ENCODE results near the gene DLG4.

DLG4 gene

DNA sequence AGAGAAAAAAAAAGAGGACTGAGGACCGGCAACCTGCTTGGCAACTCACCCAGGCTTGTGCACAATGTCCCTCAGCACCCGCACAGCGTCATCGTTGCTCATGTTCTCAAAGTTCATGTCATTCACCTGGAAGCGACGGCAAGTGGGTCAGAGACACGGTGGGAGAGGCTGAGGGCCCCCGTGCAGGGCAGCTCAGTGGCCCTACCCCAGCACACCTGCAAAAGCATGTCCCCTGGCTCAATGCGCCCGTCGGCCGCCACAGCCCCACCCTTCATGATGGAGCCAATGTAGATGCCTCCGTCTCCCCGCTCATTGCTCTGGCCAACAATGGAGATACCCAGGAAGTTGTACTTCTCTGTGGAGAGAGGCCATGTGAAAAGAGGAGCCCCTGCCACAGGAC is 9.3 kb upstream of the DLG4 start:
- H3K9me3 Mint-ChIP-seq: no peaks in the 10 kb centered on the region
- H3K4me1 Mint-ChIP-seq (ENCODE audit: low read depth): peaks cover 37% of the 10 kb centered on the region
- DNase-seq: no peak
- no peaks in the 10 kb centered on the region for H3K27me3 Mint-ChIP-seq
- peak overlapping the region; percentile 52 for H3K27ac Mint-ChIP-seq
- H3K36me3 Mint-ChIP-seq (ENCODE audit: low read depth): peaks cover 90% of the 10 kb centered on the region
- H3K4me3 Mint-ChIP-seq: no peak overlapping the region

DNA sequence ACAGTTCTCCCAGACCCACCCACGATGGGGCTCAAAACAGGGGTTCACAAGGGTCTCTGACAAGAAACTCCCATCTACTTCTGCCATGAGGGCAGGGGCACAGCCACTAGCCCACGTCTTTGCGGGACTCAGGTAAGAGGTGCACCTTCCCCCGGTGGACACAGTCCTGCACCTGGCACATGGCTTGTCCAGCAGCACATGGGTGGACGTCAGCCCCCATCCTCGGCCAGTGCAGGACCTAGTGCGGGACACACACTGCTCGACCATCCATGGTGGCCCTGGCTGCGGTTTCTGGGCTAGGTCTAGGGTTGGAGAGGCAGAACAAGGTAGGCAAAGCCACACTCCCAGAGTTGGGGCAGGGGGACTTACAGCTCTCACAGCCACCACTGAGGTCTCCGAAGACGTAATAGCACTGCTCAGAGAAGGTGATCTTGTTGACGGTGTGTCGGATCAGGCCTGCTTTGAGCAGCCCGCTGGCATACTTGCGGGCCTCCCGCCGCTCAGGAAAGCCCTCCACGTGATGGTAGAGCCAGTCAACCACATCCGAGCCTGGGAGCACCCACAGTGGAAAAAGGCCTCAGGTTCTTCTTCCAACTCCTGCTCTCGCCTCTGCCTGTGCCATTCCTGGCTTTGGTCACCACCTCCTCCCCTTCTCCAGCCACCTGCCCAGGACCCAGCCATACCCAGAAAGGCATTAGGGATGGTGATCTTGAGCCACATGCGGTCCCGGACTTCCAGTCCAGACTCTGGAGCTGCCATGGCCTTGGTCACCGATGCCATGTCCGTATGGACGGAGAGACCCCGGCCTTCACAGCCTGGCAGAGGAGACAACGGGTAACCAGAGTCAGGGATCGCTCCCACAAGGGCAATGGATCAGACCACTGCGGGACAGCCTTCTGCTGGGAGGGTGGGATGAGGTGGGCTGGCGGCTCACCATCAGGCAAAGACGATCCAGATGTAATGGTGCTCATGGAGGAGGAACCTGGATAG is 7.4 kb upstream of the DLG4 start:
- Mint-ChIP-seq H3K4me1 (ENCODE audit: low read depth) (peaks cover 27% of the 10 kb centered on the region), H3K4me3 (no peak overlapping the region), H3K9me3 (no peaks in the 10 kb centered on the region), H3K36me3 (ENCODE audit: low read depth) (peaks cover 93% of the 10 kb centered on the region), H3K27ac (peak overlapping the region; percentile 69), H3K27me3 (no peaks in the 10 kb centered on the region)
- DNase-seq: no peak

DNA sequence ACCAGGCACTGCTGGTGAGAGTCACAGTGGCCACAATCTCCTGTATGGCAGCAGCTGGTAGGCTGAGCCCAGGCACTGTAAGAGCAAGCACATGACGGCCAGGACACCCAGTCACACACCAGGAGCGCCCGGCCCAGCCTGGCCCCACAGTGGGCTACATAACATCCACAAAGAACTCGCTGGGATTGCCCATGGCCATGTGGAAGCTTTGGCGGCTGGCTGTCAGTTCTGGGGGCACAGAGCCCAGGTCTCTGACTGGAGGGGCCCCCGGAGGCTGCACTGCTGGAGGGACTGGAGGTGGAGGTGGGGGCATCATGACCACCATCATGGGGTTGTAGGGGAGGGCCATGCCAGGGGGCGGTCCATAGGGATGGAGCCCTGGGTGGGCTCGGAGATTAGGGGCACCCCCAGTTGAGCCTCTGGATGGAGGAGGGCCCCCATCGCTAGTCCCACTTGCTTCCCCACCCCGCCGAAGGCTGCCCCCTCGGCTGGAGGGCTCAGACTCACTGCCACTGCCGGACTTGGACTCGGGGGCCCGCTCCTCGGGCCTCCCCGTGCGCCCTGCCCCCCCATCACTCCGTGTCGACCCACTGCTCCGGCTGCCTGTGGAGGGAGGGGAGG is 6.2 kb upstream of the DLG4 start:
- H3K4me1 Mint-ChIP-seq (ENCODE audit: low read depth): peaks cover 28% of the 10 kb centered on the region
- no peaks in the 10 kb centered on the region for H3K9me3 Mint-ChIP-seq
- no peak overlapping the region for H3K27ac Mint-ChIP-seq
- DNase-seq: no peak
- H3K36me3 Mint-ChIP-seq (ENCODE audit: low read depth): peaks cover 97% of the 10 kb centered on the region
- H3K4me3 Mint-ChIP-seq: no peak overlapping the region
- H3K27me3 Mint-ChIP-seq: no peaks in the 10 kb centered on the region

- DNase-seq: no peak
- Mint-ChIP-seq H3K27me3 (no peaks in the 10 kb centered on the region), H3K36me3 (ENCODE audit: low read depth) (peaks cover 95% of the 10 kb centered on the region), H3K4me1 (ENCODE audit: low read depth) (peaks cover 33% of the 10 kb centered on the region), H3K9me3 (no peaks in the 10 kb centered on the region), H3K4me3 (no peak overlapping the region), H3K27ac (no peak overlapping the region)
These were observed 5.0 kb upstream of the DLG4 start for GRCh38 chr17:7224661-7225111.

- H3K36me3 Mint-ChIP-seq (ENCODE audit: low read depth): peaks cover 89% of the 10 kb centered on the region
- H3K9me3 Mint-ChIP-seq: no peaks in the 10 kb centered on the region
- no peak for DNase-seq
- no peaks in the 10 kb centered on the region for H3K27me3 Mint-ChIP-seq
- H3K4me3 Mint-ChIP-seq: no peak overlapping the region
- peak overlapping the region; percentile 2 for H3K27ac Mint-ChIP-seq
- H3K4me1 Mint-ChIP-seq (ENCODE audit: low read depth): peaks cover 36% of the 10 kb centered on the region
These were observed 4.5 kb upstream of the DLG4 start for GRCh38 chr17:7224110-7224509.

DNA sequence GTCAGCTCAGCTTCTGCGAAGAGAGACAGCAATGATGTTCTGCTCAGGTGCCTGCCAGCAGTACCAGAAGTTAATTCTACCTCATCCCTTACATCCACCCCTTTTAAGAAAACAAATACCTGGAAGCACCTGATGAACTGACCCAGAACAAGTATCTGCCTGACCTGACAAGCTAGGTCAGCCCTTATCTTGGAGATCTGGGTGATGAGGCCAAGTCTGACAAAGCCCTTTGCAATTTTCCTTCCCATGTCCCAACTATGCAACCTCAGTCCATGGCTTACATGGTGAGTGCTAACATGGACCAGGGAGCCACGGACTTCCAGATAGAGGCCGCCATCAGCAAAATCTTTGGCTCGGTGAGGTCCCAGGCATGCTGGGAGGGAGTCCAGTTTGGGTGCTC is 3.7 kb upstream of the DLG4 start:
- no peak for DNase-seq
- Mint-ChIP-seq H3K27me3 (no peaks in the 10 kb centered on the region), H3K27ac (peak overlapping the region; percentile 2), H3K4me1 (ENCODE audit: low read depth) (peaks cover 37% of the 10 kb centered on the region), H3K9me3 (no peaks in the 10 kb centered on the region), H3K36me3 (ENCODE audit: low read depth) (peaks cover 82% of the 10 kb centered on the region), H3K4me3 (no peak overlapping the region)

DNA sequence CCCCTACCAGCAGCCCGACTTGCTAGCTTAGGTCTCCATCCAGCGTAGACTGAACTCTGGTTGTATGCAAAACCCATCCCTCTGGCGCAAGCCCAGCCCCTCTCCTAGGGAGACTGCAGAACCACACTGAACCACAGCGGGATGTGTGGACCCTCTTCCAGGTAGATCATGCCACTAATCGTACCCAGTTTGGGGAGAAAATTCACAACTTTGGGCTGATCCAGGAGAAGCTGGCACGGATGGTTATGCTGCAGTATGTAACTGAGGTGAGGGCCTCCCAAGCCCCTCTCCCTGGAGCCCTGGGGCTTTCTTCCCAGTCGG is 3.3 kb upstream of the DLG4 start:
- peaks cover 37% of the 10 kb centered on the region for H3K4me1 Mint-ChIP-seq (ENCODE audit: low read depth)
- peaks cover 77% of the 10 kb centered on the region for H3K36me3 Mint-ChIP-seq (ENCODE audit: low read depth)
- H3K27me3 Mint-ChIP-seq: no peaks in the 10 kb centered on the region
- H3K9me3 Mint-ChIP-seq: no peaks in the 10 kb centered on the region
- no peak overlapping the region for H3K4me3 Mint-ChIP-seq
- DNase-seq: no peak
- H3K27ac Mint-ChIP-seq: no peak overlapping the region

GRCh38 chr17:7222093-7222971 is 2.7 kb upstream of the DLG4 start:
- Mint-ChIP-seq H3K27ac (peak overlapping the region; percentile 24), H3K4me1 (ENCODE audit: low read depth) (peaks cover 40% of the 10 kb centered on the region), H3K36me3 (ENCODE audit: low read depth) (peaks cover 71% of the 10 kb centered on the region), H3K27me3 (no peaks in the 10 kb centered on the region), H3K4me3 (no peak overlapping the region), H3K9me3 (no peaks in the 10 kb centered on the region)
- DNase-seq: no peak

DNA sequence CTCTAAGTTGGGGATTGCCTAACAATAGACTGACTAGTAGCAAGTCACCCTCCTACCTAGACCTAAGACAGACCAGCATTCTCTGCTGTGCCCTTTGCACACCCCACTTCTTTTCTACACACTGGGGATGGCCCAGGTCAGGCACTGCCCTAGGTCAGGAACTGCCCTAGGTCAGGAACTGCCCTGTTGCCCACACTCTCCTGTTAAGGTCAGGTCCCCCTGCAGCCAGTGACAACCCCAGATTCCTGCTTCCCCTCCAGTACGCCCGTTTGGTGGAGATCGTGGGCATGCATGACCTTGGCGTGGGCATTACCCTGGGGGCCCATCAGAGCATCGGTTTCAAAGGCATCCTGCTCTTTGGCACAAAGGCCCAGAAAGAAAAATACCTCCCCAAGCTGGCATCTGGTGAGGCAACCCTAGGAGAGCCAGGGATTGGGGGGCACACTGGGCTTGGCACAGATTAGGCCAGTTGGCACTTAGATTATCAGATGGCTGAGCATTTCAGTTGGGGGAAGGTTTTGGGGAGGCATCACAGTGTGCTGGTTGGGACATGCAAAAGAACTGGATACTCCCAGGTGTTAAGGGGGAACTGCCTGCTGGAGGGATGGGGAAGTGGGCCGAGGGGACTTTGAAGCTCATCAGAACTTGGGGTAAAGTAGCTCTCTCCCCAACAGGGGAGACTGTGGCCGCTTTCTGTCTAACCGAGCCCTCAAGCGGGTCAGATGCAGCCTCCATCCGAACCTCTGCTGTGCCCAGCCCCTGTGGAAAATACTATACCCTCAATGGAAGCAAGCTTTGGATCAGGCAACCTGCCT is 1.8 kb upstream of the DLG4 start:
- Mint-ChIP-seq H3K36me3 (ENCODE audit: low read depth) (peaks cover 63% of the 10 kb centered on the region), H3K27me3 (no peaks in the 10 kb centered on the region), H3K4me1 (ENCODE audit: low read depth) (peaks cover 44% of the 10 kb centered on the region), H3K27ac (peak overlapping the region; percentile 96), H3K9me3 (no peaks in the 10 kb centered on the region), H3K4me3 (peak overlapping the region; percentile 96)
- DNase-seq: no peak

DNA sequence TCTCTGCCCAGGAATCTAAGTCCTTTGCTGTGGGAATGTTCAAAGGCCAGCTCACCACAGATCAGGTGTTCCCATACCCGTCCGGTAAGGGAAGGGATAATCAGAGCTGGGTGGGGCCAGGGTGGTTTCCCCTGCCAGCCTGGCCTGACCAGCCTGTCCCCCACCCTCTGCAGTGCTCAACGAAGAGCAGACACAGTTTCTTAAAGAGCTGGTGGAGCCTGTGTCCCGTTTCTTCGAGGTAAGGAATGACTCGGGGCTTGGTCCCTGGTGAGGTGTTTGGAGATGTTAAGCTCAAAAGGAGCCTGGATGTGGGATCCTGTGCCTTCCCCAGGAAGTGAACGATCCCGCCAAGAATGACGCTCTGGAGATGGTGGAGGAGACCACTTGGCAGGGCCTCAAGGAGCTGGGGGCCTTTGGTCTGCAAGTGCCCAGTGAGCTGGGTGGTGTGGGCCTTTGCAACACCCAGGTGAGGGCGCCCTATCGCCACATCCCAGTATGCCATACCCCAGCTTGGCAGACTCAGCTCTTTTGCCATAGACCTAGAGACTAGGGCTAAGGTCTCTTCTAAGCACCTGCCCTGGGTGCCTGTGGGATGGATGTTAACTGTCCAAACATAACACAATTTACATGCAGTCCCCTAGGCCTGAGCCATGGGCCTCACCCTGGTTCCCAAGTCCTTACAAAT is 1.1 kb upstream of the DLG4 start:
- Mint-ChIP-seq H3K27me3 (no peaks in the 10 kb centered on the region), H3K4me3 (peak overlapping the region; percentile 96), H3K4me1 (ENCODE audit: low read depth) (peaks cover 51% of the 10 kb centered on the region), H3K9me3 (no peaks in the 10 kb centered on the region), H3K27ac (peak overlapping the region; percentile 96), H3K36me3 (ENCODE audit: low read depth) (peaks cover 57% of the 10 kb centered on the region)
- DNase-seq: peak; percentile 74

DNA sequence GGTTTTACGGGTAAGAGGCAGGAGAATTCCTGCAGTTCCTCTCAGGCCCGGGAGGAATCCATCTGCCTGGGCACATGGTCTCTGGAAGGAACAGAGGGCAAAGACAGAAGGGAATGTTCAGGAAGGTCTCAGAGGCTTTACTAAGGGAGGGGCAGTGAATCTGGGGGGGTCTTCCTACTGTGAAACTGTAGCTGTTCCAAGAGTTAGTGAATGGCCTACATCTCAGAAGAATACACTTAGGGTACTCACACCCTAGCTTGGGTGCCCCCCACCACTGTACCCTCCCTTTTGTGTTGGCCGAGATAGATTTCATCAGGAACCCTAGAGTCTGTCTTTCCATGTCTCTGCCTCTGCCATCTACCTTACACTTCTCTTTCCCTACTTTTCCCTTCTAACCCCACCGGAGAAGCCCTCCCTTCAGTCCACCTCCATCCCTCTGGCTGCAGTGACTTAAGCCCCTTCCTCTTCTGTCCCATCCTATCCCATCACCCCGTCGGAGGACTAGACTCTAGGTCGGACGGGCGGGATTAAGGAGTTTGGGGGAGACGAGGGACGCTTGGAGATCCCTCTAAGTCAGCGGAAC is 316 bp downstream of the DLG4 start:
- no peaks in the 10 kb centered on the region for H3K27me3 Mint-ChIP-seq
- DNase-seq: no peak
- peaks cover 44% of the 10 kb centered on the region for H3K36me3 Mint-ChIP-seq (ENCODE audit: low read depth)
- H3K4me3 Mint-ChIP-seq: peak overlapping the region; percentile 96
- no peaks in the 10 kb centered on the region for H3K9me3 Mint-ChIP-seq
- H3K27ac Mint-ChIP-seq: peak overlapping the region; percentile 96
- H3K4me1 Mint-ChIP-seq (ENCODE audit: low read depth): peaks cover 65% of the 10 kb centered on the region

GRCh38 chr17:7218758-7219157 is 878 bp downstream of the DLG4 start:
- H3K4me1 Mint-ChIP-seq (ENCODE audit: low read depth): peaks cover 70% of the 10 kb centered on the region
- no peak for DNase-seq
- no peaks in the 10 kb centered on the region for H3K9me3 Mint-ChIP-seq
- peak overlapping the region; percentile 96 for H3K4me3 Mint-ChIP-seq
- H3K27me3 Mint-ChIP-seq: no peaks in the 10 kb centered on the region
- H3K27ac Mint-ChIP-seq: peak overlapping the region; percentile 96
- peaks cover 38% of the 10 kb centered on the region for H3K36me3 Mint-ChIP-seq (ENCODE audit: low read depth)

DNA sequence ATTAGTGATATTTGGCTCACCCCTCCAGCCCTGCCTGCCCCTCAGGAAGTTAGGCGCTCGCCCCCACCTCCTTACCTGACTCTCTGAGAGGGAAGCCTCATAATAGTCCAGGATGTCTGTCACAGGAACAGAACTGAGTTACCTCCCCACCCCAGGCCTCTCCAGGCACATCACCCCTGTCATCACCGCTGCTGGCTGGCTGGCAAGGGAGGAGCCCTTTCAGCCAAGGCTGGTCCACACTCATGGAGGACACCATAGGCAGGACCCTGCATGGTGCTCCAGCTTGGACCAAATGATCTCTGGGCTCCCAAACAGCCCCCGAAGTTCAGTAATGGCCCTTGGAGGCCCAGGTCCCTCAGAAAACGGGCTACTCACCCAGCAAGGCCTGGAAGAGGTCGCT is 1.5 kb downstream of the DLG4 start:
- DNase-seq: peak; percentile 47
- Mint-ChIP-seq H3K27me3 (no peaks in the 10 kb centered on the region), H3K27ac (peak overlapping the region; percentile 72), H3K4me3 (peak overlapping the region; percentile 42), H3K9me3 (no peaks in the 10 kb centered on the region), H3K36me3 (ENCODE audit: low read depth) (peaks cover 33% of the 10 kb centered on the region), H3K4me1 (ENCODE audit: low read depth) (peaks cover 76% of the 10 kb centered on the region)
